GM19193 (cell line): ENCODE data around the gene REPIN1.

Experiments used
- POLR2A ChIP-seq: IDR thresholded peaks from 4 replicates; pipeline ENCODE4 v1.6.1; 2011; ENCODE audit not compliant: insufficient read depth, insufficient read length; ENCODE audit errors: extremely low read depth

The REPIN1 gene

GRCh38 chr7:150363872-150364271 lies 4.8 kb upstream of the REPIN1 start:
- TF ChIP-seq POLR2A, result no peak

- TF ChIP-seq POLR2A, result no peak
Observed at GRCh38 chr7:150365194-150365593, 3.4 kb upstream of the REPIN1 start.

- no peak for TF ChIP-seq POLR2A
Observed at GRCh38 chr7:150365673-150366398, 2.8 kb upstream of the REPIN1 start.

- TF ChIP-seq POLR2A, result no peak
Observed at GRCh38 chr7:150367677-150368095, 936 bp upstream of the REPIN1 start.

- peak; percentile 60 for TF ChIP-seq POLR2A
Observed at GRCh38 chr7:150368884-150369747, 494 bp downstream of the REPIN1 start.

- TF ChIP-seq POLR2A, result no peak
Observed at GRCh38 chr7:150369748-150370501, 1.3 kb downstream of the REPIN1 start.

GRCh38 chr7:150370612-150371071 lies 2.0 kb downstream of the REPIN1 start:
- TF ChIP-seq POLR2A, result no peak

GRCh38 chr7:150371131-150371995 lies 2.7 kb downstream of the REPIN1 start:
- TF ChIP-seq POLR2A, result no peak

- TF ChIP-seq POLR2A, result no peak
Observed at GRCh38 chr7:150371996-150372270, 3.3 kb downstream of the REPIN1 start.

GRCh38 chr7:150372271-150373048 lies 3.8 kb downstream of the REPIN1 start:
- TF ChIP-seq POLR2A, result no peak

GRCh38 chr7:150373049-150373801 lies 4.6 kb downstream of the REPIN1 start:
- TF ChIP-seq POLR2A, result no peak

GRCh38 chr7:150374026-150374425 lies 5.4 kb downstream of the REPIN1 start:
- no peak for TF ChIP-seq POLR2A

GRCh38 chr7:150374472-150374871 lies 5.8 kb downstream of the REPIN1 start:
- TF ChIP-seq POLR2A, result no peak
